ENCODE data around the gene MPV17L.
"Not testable (repeated sequence)": the region's sequence is repeated elsewhere in the genome, so short reads cannot be mapped to it uniquely, and the experiment has no call there.

DNA sequence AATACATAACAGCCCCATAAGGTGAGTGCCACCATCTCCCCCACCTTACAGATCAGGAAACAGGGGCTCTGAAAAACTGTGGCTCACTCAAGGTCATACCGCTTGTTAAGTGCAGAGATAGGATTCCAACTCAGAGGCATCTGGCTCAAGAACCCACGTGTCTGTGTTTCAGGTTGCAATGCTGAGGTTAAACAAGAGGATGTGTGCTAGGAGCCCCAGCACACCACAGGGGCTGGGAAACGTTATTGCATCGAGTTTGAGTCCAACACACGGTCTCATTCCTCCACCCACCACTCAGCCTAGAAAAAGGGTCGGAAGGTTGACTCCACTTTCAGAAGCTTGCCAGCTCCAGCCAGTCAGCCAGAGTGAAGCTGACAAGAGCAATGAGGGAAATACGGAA is 46.8 kb upstream of the MPV17L start:
- TF ChIP-seq, protein P1, sequence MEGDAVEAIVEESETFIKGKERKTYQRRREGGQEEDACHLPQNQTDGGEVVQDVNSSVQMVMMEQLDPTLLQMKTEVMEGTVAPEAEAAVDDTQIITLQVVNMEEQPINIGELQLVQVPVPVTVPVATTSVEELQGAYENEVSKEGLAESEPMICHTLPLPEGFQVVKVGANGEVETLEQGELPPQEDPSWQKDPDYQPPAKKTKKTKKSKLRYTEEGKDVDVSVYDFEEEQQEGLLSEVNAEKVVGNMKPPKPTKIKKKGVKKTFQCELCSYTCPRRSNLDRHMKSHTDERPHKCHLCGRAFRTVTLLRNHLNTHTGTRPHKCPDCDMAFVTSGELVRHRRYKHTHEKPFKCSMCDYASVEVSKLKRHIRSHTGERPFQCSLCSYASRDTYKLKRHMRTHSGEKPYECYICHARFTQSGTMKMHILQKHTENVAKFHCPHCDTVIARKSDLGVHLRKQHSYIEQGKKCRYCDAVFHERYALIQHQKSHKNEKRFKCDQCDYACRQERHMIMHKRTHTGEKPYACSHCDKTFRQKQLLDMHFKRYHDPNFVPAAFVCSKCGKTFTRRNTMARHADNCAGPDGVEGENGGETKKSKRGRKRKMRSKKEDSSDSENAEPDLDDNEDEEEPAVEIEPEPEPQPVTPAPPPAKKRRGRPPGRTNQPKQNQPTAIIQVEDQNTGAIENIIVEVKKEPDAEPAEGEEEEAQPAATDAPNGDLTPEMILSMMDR (conservative IDR thresholded peaks at IDR 0.05; ENCODE audit: low read depth, low read length), result not testable (repeated sequence)
- TF ChIP-seq EZH2 (IDR thresholded peaks at IDR 0.05; ENCODE audit: borderline replicate concordance, low read depth, low read length, poor library complexity, severe bottlenecking), result not testable (repeated sequence)

Measured in A673 (cell line).